ENCODE results near the gene ASIP.

Gene ASIP

GRCh38 chr20:34305333-34306230, 64.4 kb downstream of the ASIP start:
- no peak for FAIRE-seq
- DNase-seq (ENCODE audit: extremely low spot score, insufficient read length, low read depth): no peak

- no peak for FAIRE-seq
- DNase-seq (ENCODE audit: extremely low spot score, insufficient read length, low read depth): no peak
These were observed 68.5 kb downstream of the ASIP start for GRCh38 chr20:34309691-34310090.

GRCh38 chr20:34310481-34311117, 69.4 kb downstream of the ASIP start:
- DNase-seq (ENCODE audit: extremely low spot score, insufficient read length, low read depth) (no peak), FAIRE-seq (no peak)

GRCh38 chr20:34311118-34312023, 70.1 kb downstream of the ASIP start:
- FAIRE-seq: no peak
- DNase-seq (ENCODE audit: extremely low spot score, insufficient read length, low read depth): no peak

GRCh38 chr20:34312024-34312460, 70.8 kb downstream of the ASIP start:
- DNase-seq (ENCODE audit: extremely low spot score, insufficient read length, low read depth) (no peak), FAIRE-seq (no peak)

GRCh38 chr20:34312544-34313217, 71.5 kb downstream of the ASIP start:
- FAIRE-seq: peak; percentile 93
- DNase-seq (ENCODE audit: extremely low spot score, insufficient read length, low read depth): peak; percentile 82

GRCh38 chr20:34315236-34315635, 74.0 kb downstream of the ASIP start:
- no peak for DNase-seq (ENCODE audit: extremely low spot score, insufficient read length, low read depth)
- FAIRE-seq: no peak

GRCh38 chr20:34316196-34316814, 75.1 kb downstream of the ASIP start:
- no peak for FAIRE-seq
- DNase-seq (ENCODE audit: extremely low spot score, insufficient read length, low read depth): no peak

Measured in GM18507 (cell line).